Prostate gland (tissue), 2 donors: ENCODE measurements around the gene SLAMF1.

Experiments
- POLR2A ChIP-seq: fragments of 450-650 bp; IDR thresholded peaks from one replicate; pipeline ENCODE4 v1.6.1; 2016; ENCODE audit warnings: antibody characterized with exemption, mild to moderate bottlenecking
- TF ChIP-seq, protein P1 (sequence below), 4 experiments: fragments of 200-600 bp in 2 of 4; fragments of 450-650 bp in 2 of 4; sonication (generic) in 2 of 4; IDR thresholded peaks; 1 replicate in 3 of 4; 2 replicates in 1 of 4; pipeline ENCODE4 v1.5.1; 2016 to 2019; ENCODE audit warnings: antibody characterized with exemption in 4 of 4, mild to moderate bottlenecking in 2 of 4, moderate library complexity in 2 of 4

DNA sequence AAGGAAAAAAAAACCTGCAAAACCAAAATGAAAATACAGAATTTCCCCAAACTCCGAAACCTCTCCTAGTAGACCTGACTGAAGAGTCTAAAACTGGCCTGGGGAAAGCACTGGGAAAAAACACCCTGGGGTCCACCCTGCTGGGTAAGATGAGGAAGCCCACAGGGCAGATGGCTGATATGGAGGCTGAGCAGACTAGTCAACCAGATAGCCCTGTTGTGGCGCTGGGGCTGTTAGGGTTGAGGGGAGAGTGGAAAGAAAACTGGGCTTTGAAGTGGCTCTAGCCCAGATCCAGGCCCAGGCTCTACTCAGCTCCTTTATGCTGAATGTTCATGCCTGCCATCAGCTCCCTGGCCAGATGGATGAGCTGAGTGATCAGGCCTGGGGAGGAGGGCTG is 6.8 kb upstream of the SLAMF1 start:
- TF ChIP-seq, protein P1, sequence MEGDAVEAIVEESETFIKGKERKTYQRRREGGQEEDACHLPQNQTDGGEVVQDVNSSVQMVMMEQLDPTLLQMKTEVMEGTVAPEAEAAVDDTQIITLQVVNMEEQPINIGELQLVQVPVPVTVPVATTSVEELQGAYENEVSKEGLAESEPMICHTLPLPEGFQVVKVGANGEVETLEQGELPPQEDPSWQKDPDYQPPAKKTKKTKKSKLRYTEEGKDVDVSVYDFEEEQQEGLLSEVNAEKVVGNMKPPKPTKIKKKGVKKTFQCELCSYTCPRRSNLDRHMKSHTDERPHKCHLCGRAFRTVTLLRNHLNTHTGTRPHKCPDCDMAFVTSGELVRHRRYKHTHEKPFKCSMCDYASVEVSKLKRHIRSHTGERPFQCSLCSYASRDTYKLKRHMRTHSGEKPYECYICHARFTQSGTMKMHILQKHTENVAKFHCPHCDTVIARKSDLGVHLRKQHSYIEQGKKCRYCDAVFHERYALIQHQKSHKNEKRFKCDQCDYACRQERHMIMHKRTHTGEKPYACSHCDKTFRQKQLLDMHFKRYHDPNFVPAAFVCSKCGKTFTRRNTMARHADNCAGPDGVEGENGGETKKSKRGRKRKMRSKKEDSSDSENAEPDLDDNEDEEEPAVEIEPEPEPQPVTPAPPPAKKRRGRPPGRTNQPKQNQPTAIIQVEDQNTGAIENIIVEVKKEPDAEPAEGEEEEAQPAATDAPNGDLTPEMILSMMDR (IDR thresholded peaks at IDR 0.05) = no peak
- TF ChIP-seq POLR2A = no peak
